ENCODE data around the gene LYPD6B.

- no peak for TF ChIP-seq CTCF (IDR thresholded peaks at IDR 0.05)
- no peak for TF ChIP-seq EZH2 (IDR thresholded peaks at IDR 0.05; ENCODE audit: borderline replicate concordance, insufficient read depth, low read depth, low read length, poor library complexity, severe bottlenecking)
Observed at GRCh38 chr2:149033716-149034115, 4.8 kb upstream of the LYPD6B start.

All from B cell (primary cell).